GM18867 (cell line): ENCODE data around the gene TMEM120B.

Experiments used
- ATAC-seq: cut with Tn5 transposase; IDR thresholded peaks from one replicate; pipeline ENCODE4 v1.9.1; 2021; ENCODE audit warnings: mild to moderate bottlenecking, moderate library complexity; ENCODE audit not compliant: unreplicated experiment

Gene TMEM120B

GRCh38 chr12:121801595-121802484 is 89.3 kb downstream of the TMEM120B start:
- no peak for ATAC-seq

- no peak for ATAC-seq
Observed at GRCh38 chr12:121802485-121802842, 89.9 kb downstream of the TMEM120B start.

GRCh38 chr12:121802843-121803698 is 90.5 kb downstream of the TMEM120B start:
- peak; percentile 41 for ATAC-seq

- ATAC-seq, result no peak
Observed at GRCh38 chr12:121803861-121804416, 91.4 kb downstream of the TMEM120B start, which contains the start of gene SETD1B. Gene SETD1B, plus strand, starts transcription at chr12:121804009. Its CDS starts 729 bp downstream, at chr12:121804738.

GRCh38 chr12:121804417-121805111 is 92.0 kb downstream of the TMEM120B start:
- no peak for ATAC-seq

GRCh38 chr12:121805171-121806008 is 92.8 kb downstream of the TMEM120B start:
- ATAC-seq, result no peak

- no peak for ATAC-seq
Observed at GRCh38 chr12:121806009-121806545, 93.5 kb downstream of the TMEM120B start.

- no peak for ATAC-seq
Observed at GRCh38 chr12:121806546-121807423, 94.2 kb downstream of the TMEM120B start.

- ATAC-seq, result no peak
Observed at GRCh38 chr12:121807642-121808347, 95.2 kb downstream of the TMEM120B start.

- ATAC-seq, result no peak
Observed at GRCh38 chr12:121808623-121809022, 96.1 kb downstream of the TMEM120B start.

GRCh38 chr12:121809712-121810116 is 97.2 kb downstream of the TMEM120B start:
- no peak for ATAC-seq

- no peak for ATAC-seq
Observed at GRCh38 chr12:121810234-121810817, 97.8 kb downstream of the TMEM120B start.

- ATAC-seq, result no peak
Observed at GRCh38 chr12:121810833-121811433, 98.4 kb downstream of the TMEM120B start.

- ATAC-seq, result peak; percentile 68
Observed at GRCh38 chr12:121811434-121812319, 99.1 kb downstream of the TMEM120B start.

- peak; percentile 28 for ATAC-seq
Observed at GRCh38 chr12:121812320-121812871, 99.8 kb downstream of the TMEM120B start.
